NCI-H2107 treated with DMSO at 0.1 percent for 48 hours (cell line): Measurements from ENCODE around the gene ZSCAN5A.
A peak's percentile ranks its signal among the peaks of the same experiment; 100 is the strongest.
"Not testable (repeated sequence)": the region's sequence is repeated elsewhere in the genome, so short reads cannot be mapped to it uniquely, and the experiment has no call there.

Experiments
- DNase-seq: peaks from one replicate; lab custom pipeline; 2025; ENCODE audit not compliant: unreplicated experiment; lab: John Stamatoyannopoulos, UW

The ZSCAN5A gene

DNA sequence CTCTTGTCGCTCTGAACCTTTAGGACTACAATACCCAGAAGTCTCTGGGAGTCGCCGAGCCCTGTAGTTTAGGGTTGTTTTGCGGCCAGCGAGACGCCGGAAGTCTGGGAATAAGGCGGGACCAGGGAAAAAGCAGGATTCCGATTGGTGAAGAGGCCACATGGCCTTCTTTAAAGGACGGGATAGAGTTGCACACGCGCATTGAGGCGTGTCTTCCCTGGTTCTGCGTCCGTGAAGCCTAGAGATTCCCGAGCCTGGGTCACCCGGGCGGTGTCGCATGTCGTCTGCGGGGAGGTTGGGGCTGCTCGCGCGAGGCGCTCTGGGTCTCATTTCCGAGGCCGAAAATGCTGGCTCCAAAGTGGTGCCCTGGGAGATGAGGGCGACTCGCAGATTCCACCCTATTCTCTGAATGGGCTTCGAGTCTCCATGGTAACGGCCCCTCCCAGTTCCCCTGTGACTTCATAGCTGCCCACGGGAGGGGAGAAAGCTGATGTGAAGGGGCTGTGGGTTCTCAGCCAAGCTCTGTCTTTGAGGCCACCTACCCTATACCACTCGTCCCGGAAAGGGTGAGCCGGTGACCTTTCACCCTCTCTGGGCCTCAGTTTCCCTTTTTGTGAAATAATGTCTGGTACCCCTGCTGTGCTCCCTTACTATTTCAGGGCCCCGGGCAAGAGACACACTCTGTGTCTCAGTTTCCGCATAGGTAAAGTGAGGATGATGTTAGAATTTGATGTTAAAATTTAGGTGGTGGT is 614 bp upstream of the ZSCAN5A start:
- peak; percentile 96 for DNase-seq

DNA sequence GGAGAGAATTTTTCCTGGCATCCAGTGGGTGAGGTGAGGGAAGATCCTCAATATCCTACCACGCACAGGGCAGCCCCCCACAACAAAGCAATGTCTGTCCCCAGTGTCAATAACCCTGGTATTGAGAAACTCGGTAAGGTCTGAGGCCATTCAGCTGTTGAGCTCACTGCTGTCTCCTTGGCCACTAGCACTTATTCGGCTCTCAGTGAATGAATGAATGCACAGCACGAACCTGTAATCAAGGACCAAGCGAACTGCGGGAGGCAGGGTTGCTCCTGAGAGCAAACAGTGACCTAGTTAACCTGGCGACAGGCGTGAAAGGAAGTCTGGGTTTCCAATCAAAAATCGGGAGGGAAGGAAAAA is 640 bp downstream of the ZSCAN5A start:
- DNase-seq = no peak

DNA sequence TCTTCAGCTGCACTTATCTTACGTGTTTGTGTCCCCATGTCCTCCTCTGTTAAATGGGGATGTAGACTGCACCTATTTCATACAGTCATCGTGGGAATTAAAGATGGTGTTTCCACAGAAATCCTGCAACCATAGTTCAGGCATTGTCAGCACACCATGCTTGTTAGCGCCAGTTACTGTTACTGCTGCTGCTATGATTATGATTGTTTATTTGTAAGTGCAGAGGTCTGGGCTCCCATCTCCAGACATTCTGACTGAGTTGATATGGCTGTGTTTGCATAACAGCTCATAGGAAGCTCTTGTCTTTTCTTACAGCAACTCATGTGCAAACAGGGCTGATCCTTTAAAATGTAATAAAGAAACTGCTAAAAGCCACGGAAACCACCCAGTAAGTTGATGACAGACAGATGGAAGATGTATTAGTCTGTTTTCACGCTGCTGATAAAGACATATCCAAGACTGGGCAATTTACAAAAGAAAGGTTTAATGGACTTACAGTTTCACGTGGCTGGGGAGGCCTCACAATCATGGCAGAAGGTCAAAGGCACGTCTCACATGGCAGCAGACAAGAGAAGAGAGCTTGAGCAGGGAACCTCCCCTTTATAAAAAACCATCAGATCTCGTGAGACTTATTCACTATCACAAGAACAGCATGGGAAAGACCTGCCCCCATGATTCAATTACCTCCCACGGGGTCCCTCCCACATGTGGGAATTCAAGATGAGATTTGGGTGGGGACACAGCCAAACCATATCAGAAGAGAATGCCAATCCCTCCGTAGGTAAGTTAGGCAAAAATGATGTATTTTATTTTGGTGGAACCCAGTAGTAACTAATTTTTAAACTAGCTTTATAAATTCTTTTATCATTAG is 1.6 kb downstream of the ZSCAN5A start:
- DNase-seq = no peak

DNA sequence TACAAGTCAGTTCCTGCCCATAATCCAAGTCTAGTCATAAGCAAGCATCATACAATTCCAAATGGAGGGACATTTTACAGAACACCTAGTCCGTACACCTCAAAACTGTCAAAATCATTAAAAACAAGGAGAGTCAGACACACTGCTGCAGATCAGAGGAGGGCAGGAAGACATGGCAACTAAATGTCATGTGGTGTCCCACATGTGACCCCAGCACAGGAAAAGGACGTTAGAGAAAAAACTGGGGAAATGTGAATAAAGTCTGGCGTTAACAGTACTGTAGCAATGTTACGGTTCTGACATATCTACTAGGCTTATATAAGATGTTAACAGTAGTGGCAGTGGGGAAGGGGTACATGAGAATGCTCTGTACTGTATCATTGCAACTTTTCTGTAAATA is 2.3 kb downstream of the ZSCAN5A start:
- DNase-seq = no peak

DNA sequence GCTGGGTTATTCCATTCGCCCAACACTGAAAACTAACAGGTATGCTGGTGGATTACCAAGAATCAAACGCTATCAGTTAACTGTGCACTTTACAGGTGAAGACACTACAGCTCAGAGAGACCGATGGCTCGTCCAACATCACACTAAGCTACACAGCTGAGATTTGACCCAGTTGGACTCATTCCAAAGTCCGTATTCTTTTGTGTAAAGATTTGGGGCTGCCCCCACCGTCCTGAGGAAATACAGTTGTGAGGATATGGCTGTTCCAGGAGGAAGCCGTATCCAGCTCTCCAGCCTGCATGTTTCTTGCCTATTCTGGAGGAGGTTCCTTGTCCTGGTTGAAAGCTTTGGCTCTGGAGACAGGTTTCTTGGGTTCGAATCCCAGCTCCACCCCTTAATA is 4.2 kb downstream of the ZSCAN5A start:
- DNase-seq = no peak

DNA sequence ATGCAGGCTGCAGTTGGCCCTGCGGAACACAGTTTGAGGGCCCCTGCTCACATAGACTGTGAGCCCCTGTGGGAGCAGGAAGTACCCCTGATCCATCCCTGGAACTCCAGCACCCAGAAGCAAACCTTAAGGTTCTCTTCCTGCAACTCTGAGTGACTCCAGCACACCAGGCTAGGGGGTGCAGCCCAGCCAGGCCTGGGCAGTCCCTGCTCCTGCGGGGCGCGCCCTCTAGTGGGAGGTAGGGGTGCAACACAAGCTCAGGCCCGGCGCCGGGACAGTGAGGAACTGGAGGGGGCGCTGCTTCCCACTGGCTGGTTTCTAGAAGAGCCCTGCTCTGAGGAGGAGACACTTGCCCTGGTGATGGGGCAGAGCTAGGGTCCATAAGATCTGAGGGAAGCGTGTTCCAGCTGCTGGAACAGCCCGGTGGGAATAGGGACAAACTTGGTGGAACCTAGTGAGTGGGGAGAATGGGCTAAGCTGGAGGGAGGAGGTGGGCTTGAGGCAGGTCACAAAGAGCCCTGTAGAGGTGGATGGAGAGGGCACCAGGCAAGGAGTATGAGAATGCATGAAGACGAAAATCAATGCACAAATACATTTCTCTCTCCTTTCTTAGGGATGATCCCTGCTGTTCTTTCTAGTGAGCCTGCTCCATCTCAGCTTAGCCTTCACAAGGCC is 5.0 kb downstream of the ZSCAN5A start:
- DNase-seq = peak; percentile 0

DNA sequence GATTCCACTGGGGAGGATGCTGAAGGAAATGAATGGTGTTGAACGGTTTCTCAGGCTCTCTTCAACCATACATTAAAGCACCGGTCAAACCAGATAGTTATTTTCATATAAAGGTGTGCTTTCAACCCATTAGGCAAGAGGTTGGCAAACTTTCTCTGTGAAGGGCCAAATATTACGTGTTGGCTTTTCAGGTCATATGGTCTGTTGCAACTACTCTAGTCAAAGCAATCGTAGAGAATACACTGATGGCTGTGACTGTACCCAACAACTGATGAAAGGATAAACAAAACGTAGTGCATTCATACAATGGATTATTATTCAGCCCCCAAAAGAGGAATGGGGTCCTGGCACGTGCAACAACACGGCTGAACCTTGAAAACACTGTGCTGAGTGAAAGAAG is 5.8 kb downstream of the ZSCAN5A start:
- DNase-seq = no peak

DNA sequence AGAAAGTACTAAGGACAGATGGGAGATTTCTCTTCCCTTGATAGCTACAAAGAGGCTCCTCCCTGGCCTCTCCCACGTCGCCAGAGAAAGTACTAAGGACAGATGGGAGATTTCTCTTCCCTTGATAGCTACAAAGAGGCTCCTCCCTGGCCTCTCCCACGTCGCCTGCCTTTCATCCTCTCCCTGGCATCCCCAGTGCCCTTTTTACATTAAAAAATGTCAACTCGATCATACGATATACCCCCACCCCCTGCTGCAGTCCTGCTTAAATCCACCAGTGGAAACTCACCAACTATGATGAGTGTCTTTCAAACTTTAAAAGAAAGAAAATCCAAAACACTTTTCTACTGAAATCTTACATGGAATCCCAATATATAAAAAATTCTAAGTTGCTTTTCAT is 7.6 kb downstream of the ZSCAN5A start:
- not testable (repeated sequence) for DNase-seq

DNA sequence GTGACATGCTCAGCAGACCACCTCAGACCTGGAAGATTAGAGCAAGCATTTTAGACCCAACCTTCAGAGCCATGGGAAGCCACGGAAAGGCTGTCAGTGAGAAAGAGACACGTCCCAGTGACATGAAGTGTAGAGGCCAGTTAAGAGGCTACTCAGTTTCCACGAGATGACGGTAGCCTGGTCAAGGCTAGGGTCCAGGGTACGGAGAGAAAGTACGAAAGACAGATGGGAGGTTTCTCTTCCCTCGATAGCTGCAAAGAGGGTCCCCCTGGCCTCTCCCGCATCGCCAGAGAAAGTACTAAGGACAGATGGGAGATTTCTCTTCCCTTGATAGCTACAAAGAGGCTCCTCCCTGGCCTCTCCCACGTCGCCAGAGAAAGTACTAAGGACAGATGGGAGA is 8.6 kb downstream of the ZSCAN5A start:
- DNase-seq = no peak

DNA sequence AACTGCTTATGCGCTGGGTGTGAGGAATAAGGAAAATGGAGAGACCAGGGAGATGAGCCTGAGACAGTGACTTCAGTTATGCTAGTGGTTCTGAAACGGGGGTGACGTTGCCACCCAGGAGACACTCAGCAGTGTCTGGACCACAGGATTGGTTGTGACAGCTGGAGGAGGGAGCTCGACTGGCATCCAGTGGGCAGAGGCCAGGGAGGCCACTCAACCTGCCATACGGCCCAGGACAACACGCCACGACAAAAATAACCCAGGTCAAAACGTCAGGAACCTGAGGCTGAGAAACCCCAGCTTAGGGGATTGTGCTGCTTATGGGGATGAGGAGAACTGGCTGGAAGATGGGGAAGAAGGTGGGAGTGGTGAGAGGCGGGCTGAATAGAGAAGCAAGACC is 10.4 kb downstream of the ZSCAN5A start:
- no peak for DNase-seq

DNA sequence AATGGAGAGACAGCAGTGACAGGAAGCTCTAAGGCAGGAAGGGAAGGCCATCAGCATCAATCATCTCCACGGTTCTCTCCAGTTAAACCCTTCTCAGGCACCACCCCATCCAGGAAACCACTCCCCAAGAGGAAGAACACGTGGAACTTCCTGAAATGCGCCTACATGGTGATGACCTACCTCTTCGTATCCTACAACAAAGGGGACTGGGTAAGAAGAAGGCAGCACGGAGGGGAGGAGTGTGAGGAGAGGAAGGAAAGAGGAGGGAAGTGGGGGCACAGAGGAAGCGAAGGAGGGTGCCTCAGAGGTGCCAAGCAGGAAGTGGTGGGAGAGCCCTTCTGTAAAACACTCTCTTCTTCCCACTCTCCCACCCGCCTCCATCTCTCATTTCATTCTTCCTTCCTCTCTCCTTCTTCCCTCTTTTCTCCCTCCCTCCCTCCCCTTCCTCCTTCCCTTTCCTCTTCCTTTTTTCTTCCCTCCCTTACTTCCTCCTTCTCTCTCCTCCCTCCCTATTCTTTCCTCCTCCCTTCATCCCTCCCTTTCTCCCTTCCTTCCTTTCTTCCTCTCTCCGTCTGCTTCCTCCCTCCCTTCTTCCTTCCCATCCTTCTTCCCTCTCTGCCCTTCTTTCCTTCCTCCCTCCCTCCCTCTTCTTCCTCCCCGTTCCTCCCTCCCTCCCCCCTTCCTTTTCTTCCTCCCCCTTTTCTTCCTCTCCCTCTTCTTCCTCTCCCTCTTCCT is 12.6 kb downstream of the ZSCAN5A start:
- no peak for DNase-seq

DNA sequence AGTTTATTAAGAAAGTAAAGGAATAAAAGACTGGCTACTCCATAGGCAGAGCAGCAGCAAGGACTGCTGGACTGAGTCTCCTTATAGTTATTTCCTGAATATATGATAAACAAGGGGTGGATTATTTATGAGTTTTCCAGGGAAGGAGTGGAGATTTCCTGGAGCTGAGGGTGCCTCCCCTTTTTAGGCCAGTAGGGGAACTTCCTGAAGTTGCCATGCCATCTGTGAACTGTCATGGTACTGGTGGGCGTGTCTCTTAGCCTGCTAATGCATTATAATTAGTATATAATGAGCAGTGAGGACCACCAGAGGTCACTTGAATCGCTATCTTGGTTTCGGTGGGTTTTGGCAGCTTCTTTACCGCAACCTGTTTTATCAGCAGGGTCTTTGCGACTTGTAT is 13.5 kb downstream of the ZSCAN5A start:
- DNase-seq = no peak

DNA sequence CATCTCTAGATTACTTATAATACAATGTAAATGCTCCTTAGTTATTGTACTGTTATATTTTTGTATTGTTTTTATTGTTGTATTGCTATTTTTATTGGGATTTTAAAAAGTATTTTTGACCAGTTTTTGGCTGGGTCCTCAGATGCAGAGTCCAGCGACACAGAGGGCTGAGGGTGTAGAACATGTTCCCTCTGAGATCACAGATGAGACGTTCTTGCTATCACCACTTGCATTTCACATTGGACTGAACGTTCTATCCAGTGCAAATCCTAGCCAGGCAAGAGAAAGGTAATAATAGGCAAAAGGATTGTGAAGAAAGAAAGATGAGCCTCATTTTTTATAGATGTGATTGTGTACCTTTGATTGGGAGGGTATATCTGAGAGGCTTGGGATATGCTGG is 15.0 kb downstream of the ZSCAN5A start:
- no peak for DNase-seq

DNA sequence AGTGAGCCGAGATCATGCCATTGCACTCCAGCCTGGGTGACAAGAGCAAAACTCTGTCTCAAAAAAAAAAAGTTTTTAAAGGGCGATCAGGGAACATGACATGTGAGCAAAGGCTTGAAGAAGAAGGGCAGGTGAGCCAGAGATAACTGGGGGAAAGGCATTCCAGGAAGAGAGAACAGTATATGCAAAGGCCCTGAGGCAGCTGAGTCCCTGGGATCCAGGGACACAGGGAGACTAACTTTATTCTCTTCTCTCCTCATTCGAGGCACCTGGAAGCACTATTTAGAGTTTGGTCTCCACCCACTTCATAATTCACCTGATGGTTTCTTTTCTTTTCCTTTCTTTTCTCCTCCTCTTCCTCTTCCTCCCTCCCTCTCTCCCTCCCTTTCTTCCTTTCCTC is 17.6 kb downstream of the ZSCAN5A start:
- DNase-seq = no peak

DNA sequence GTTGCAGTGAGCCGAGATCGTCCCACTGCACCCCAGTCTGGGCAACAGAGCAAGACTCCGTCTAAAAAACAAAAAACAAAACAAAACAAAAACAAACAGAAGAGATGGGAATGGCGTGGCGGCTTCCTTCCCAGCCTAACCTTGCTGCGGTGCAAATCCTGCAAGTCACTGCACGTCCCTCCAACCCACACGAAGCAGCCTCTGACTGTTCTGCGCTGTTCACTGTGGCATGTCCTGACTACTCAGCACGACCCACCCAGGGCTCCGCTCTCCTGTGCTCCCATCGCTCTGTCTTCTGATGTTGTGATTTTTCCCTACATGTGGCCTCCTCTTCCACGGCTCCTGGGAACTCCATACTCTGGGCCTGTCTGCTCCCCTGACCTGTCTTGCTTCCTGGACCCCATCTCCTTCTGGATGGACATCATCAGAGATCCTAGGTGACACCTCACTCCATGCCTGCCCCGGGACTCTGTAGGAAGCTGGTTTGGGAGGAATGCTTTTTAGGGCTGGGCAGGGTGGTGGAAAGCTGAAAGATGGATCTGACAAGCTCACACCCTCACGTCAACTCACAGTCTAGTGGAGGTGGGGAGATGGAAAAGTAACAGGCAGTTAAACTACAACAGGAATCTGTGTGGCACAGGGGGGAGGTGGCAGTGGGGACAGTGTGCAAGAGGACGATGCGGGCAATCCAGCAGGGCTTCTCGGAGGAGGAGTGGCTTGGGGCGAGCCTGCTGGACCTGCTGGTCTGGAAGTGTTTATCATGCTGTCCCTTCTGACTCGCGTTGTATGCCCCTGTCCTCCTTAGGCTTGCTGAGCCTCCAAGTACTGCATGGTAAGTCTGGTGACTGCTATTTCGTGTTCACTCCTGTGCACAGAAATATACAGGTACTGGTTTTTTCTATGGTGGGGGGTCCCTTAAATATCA is 18.8 kb downstream of the ZSCAN5A start:
- no peak for DNase-seq

DNA sequence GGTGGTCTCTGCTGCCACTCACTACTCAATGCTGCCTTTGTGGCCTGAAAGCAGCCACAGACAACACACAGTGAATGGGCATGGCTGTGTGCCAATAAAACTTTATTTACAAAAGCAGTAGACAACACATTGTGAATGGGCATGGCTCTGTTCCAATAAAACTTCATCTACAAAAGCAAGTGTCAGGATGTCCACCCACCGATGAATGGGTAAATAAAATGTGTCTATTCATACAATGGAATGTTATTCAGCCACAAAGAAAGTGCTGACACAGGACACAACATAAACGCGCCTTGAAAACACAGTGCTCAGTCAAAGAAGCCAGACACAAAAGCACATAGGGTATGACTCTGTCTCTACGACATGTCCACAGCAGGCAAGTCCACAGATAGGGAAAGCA is 20.1 kb downstream of the ZSCAN5A start:
- peak; percentile 83 for DNase-seq

DNA sequence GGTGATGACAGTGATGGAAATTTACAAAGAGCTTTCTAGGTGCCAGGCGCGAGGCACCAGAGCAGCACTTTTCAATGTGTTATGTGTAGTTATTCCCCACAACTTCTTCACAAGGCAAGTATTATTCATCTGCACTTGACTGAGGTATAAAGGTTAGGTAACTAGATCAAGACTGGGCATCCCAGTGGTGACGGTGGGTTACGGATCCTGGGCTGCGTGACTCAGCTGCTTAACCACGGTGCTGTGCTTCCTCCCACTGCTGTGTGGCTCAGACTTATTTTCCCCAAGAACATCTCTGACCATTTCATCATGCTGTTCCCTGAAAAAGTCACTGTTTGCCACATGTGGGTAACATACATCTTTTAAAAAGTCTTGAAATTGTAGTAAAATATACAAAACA is 22.8 kb downstream of the ZSCAN5A start:
- DNase-seq = no peak

DNA sequence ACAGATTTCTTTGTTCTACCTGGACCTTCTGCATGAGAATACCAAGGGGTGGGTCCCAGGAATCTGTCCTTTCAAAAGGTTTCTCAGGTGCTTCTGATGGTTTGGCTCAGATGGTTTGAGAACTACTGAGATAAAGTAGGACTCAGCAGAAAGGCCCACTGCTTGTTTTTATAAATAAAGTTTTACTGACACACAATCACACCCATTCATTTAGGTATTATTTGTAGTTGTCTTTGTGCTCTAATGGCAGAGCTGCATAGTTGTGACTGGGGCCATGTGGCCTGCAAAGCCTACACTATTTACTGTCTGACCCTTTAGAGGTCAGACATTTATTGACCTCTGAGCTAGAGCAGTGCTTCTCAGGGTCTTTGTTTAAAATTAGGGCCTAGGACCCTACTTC is 24.5 kb downstream of the ZSCAN5A start:
- no peak for DNase-seq

DNA sequence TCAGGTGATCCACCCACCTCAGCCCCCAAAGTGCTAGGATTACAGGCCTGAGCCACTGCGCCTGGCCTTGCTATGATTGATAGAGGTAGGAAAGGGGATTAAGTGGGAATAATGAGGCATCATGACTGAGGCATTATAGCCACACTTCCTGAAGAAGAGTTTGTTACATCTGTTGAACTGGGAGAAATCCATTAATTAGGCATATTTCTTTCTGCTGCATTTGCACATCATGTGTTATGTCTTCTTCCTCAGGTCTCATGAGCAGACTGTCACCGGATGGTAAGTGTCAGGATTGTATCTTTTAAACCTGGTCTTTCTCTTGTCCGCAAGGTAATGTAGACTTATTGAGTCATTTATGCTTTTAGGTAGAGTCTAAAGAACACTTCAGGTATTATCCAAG is 29.9 kb downstream of the ZSCAN5A start:
- no peak for DNase-seq

DNA sequence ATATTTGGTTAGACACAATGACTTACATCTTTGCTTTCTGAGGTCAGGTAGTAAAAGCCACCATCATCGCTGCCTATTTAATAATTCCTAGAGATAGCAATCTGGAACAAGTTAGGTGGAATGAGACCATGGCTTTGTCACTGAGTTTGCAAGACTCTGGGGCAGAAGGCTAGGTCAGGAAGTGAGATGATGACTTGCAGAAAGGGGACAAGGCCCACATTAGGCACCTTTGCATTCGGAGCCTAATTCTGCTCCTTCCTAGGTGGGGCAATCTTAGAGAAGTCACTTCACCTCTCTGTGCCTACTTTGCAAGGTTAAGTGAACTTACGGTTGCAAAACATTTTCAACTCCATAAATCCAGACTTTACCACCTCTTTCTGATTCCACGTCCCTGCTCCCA is 31.8 kb downstream of the ZSCAN5A start:
- no peak for DNase-seq
